GM12878 (cell line): ENCODE data around the gene CLIP1. TPM values are rescaled to one million over a fixed set of nuclear protein-coding genes. Genes with fewer than 3 reads are reported as not detected.

Source experiments
- ATAC-seq: fragments of 200-7000 bp; cut with Tn5 transposase; 3 replicates; pipeline ENCODE4 v1.9.1; 2020; ENCODE audit warnings: mild to moderate bottlenecking, moderate library complexity
- BruUV-seq: library from RNA; stranded (reverse); fragments of 400-500 nt; replicated peaks from 2 replicates; lab custom pipeline; 2021; lab: Mats Ljungman, UMichigan
- CTCF ChIA-PET: fragments of 300-600 bp; sonication (Branson Sonifier 250); formaldehyde crosslinking; extraction: SDS; loops from one replicate; lab custom pipeline; 2021; ENCODE audit warnings: inconsistent platforms; lab: Yijun Ruan, JAX
- POLR2A ChIA-PET: fragments of 350-600 bp; formaldehyde crosslinking; extraction: SDS; loops from one replicate; lab custom pipeline; 2021; ENCODE audit warnings: inconsistent platforms; lab: Charles Lee
- RAD21 ChIA-PET: fragments of 300-600 bp; sonication (Branson Sonifier 250); formaldehyde crosslinking; loops from one replicate; lab custom pipeline; 2023; ENCODE audit warnings: antibody characterized with exemption; ENCODE audit not compliant: unreplicated experiment; lab: Charles Lee
- SMC1A ChIA-PET: fragments of 300-600 bp; sonication (Branson Sonifier 250); formaldehyde crosslinking; loops from one replicate; lab custom pipeline; 2023; ENCODE audit not compliant: unreplicated experiment, uncharacterized antibody; lab: Charles Lee
- DNase-seq: peaks from one replicate; pipeline ENCODE4 v3.0.0-alpha.2; 2011; ENCODE audit warnings: low read depth, low spot score
- FAIRE-seq: peaks from 3 replicates; lab custom pipeline; 2011; peaks lifted over from hg19 to GRCh38; lab: Jason Lieb, UNC
- H2AFZ ChIP-seq: 2 replicates; pipeline ENCODE4 v1.6.0; 2011; ENCODE audit warnings: low read depth, low read length, control low read depth; ENCODE audit not compliant: control insufficient read depth
- H3K27ac ChIP-seq: 2 replicates; pipeline ENCODE4 v1.5.1; 2011; ENCODE audit warnings: control low read depth; ENCODE audit not compliant: control insufficient read depth, insufficient read depth
- H3K27me3 ChIP-seq, 2 experiments: replicated peaks in 1 of 2; 2 replicates each; pipeline versions ENCODE4 v1.6.0 to v1.6.1; 2011; ENCODE audit warnings: low read length in 1 of 2; ENCODE audit not compliant: control insufficient read depth in 2 of 2, insufficient read depth in 2 of 2
- H3K36me3 ChIP-seq, 2 experiments: 2 replicates each; pipeline ENCODE4 v1.5.1; 2011; ENCODE audit warnings: low read length in 1 of 2; ENCODE audit not compliant: control insufficient read depth in 2 of 2, insufficient read depth in 2 of 2
- H3K4me1 ChIP-seq: 2 replicates; pipeline ENCODE4 v1.6.1; 2011; ENCODE audit warnings: mild to moderate bottlenecking, low read length, moderate library complexity, mixed read lengths; ENCODE audit not compliant: control insufficient read depth, insufficient read depth
- H3K4me2 ChIP-seq: 2 replicates; pipeline ENCODE4 v1.6.0; 2011; ENCODE audit warnings: control low read depth; ENCODE audit not compliant: control insufficient read depth, insufficient read depth
- H3K4me3 ChIP-seq: fragments of 200-600 bp; sonication (generic); 2 replicates; pipeline ENCODE4 v1.5.1; 2016
- H3K79me2 ChIP-seq: 2 replicates; pipeline ENCODE4 v1.6.0; 2011; ENCODE audit warnings: low read length; ENCODE audit not compliant: control insufficient read depth, insufficient read depth
- H3K9ac ChIP-seq: 2 replicates; pipeline ENCODE4 v1.8.0; 2011; ENCODE audit warnings: low read length, control low read depth, mixed read lengths; ENCODE audit not compliant: control insufficient read depth, insufficient read depth
- H3K9me3 ChIP-seq: replicated peaks from 3 replicates; pipeline ENCODE4 v1.5.1; 2011; ENCODE audit warnings: mild to moderate bottlenecking, low read length; ENCODE audit not compliant: control insufficient read depth, insufficient read depth
- H4K20me1 ChIP-seq: 2 replicates; pipeline ENCODE4 v1.6.0; 2011; ENCODE audit not compliant: control insufficient read depth, insufficient read depth
- EED ChIP-seq: sonication (generic); IDR thresholded peaks from 2 replicates; pipeline ENCODE4 v1.6.1; 2016; ENCODE audit warnings: antibody characterized with exemption, low read depth
- IKZF2 ChIP-seq, 2 experiments: fragments of 450-650 bp; IDR thresholded peaks; 2 replicates each; pipeline ENCODE4 v1.6.1; 2017; ENCODE audit warnings: mild to moderate bottlenecking in 2 of 2, moderate library complexity in 2 of 2
- POLR2AphosphoS2 ChIP-seq: IDR thresholded peaks from 2 replicates; pipeline ENCODE4 v1.6.1; 2011; ENCODE audit warnings: low read depth, mild to moderate bottlenecking, low read length, improper control_type of control experiment, moderate library complexity
- SPI1 ChIP-seq: IDR thresholded peaks from 2 replicates; pipeline ENCODE4 v1.6.1; 2011; ENCODE audit warnings: low read depth, mild to moderate bottlenecking, low read length, moderate library complexity, borderline replicate concordance; ENCODE audit not compliant: insufficient read depth
- WGBS: methylation state at CpG from one replicate; pipeline ENCODE4 v1.1.6; 2016; ENCODE audit warnings: low lambda C conversion rate; ENCODE audit not compliant: insufficient replicate concordance, insufficient coverage; ENCODE audit errors: missing lambda C conversion rate; 5-methylcytosine and 5-hydroxymethylcytosine counted together
- in situ Hi-C: fragments of 300-500 bp; cut with MboI; formaldehyde crosslinking; loops from 9 replicates; pipeline ENCODE4 v1.14.3; 2018; ENCODE audit warnings: mixed read lengths
- intact Hi-C: fragments of 100-400 bp; cut with micrococcal nuclease; formaldehyde crosslinking; loops from one replicate; pipeline ENCODE4 v1.14.2; 2022; ENCODE audit not compliant: unreplicated experiment
- polyA plus RNA-seq, 11 experiments: library from polyadenylated mRNA; depleted of rRNA in 4 of 11; unstranded in 6 of 11; stranded (reverse) in 5 of 11; fragments of >200 nt; fragmentation: Nextera tagmentation in 4 of 11; fragmentation: Illumina TruSeq in 1 of 11; extraction: Ambion mirVana in 4 of 11; extraction: Trizol in 1 of 11; gene quantifications; 1 replicate in 1 of 11; 2 replicates in 10 of 11; pipeline versions ENCODE4 v1.2.1 to v1.2.3, GENCODE V29; 2011 to 2016; ENCODE audit warnings: inconsistent platforms in 2 of 11, missing spikeins in 2 of 11, low read depth in 1 of 11
- total RNA-seq, 4 experiments: library from RNA; depleted of rRNA in 3 of 4; stranded (reverse); fragments of >200 nt in 3 of 4; fragmentation: Illumina TruSeq in 1 of 4; extraction: Trizol in 1 of 4; gene quantifications; 2 replicates each; pipeline versions ENCODE4 v1.2.1 to v1.2.3, GENCODE V29; 2013 to 2021
- TF ChIP-seq, protein P1 (sequence below), 3 experiments: IDR thresholded peaks in 2 of 3; conservative IDR thresholded peaks in 1 of 3; 2 replicates each; pipeline ENCODE4 v1.5.1; 2011; ENCODE audit warnings: low read depth in 3 of 3, low read length in 3 of 3, mild to moderate bottlenecking in 3 of 3, control low read depth in 2 of 3, moderate library complexity in 2 of 3, inconsistent platforms in 1 of 3, mixed read lengths in 1 of 3; ENCODE audit not compliant: control insufficient read depth in 2 of 3, insufficient read depth in 1 of 3; ENCODE audit errors: extremely low read depth in 1 of 3

The CLIP1 gene
- total and polyA plus RNA-seq, 10 of the 15 experiments (the other 5 are each of a cell fraction or from before 2014, with no cell fraction given), result 6.0 to 45.4 (median 25.2) TPM

DNA sequence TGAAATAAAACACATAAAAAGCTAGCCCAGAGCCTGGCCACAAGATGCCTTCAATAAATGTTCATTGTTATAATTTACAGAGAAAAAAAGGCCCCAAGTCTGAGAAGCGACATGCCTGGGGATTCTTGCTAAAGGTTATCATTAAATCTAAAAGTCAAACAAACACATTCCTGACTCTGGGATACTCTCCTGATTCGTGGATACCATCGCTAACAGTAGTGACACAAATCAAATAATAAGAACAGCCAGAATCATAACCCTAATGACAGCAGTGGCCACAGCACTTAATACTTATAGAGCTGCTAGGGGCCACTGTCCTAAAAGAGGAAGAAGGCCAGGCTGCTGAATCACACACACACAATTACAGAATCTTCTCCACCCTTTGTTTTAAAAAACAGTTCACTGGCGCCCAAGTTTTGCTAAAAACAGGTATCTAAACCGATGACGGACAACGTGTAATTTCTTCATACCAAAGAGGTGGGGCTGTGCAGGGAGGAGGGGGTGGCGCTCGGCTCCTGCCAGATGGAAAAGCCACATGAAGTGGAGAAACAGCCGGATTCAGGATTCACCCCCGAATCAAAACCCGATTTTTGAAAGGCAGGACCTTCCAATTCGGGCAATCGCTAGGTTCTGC, 1.2 kb downstream of the CLIP1 start:
- ChIA-PET CTCF (interaction anchor here (2.0 to 8.3 kb wide), 4 partner anchors 9 to 51 kb away, joined by 5 to 100 read pairs (median 16); no protein-coding TSS in a partner anchor), RAD21 (interaction anchor here (0.6 to 2.9 kb wide), 7 partner anchors 9 to 511 kb away, joined by 3 to 25 read pairs (median 6); partner anchors contain the start of gene ZCCHC8), POLR2A (interaction anchor here (0.6 to 1.4 kb wide), 3 partner anchors 78 to 109 kb away, joined by 3 to 4 read pairs (median 4); partner anchors contain the start of genes KNTC1 and RSRC2), SMC1A (interaction anchor here (0.7 to 9.4 kb wide), 5 partner anchors 18 to 73 kb away, joined by 3 to 48 read pairs (median 10); no protein-coding TSS in a partner anchor)
- Histone ChIP-seq H2AFZ (peak overlapping the region; percentile 85), H3K4me3 (peak overlapping the region; percentile 86), H3K27ac (peak overlapping the region; percentile 88), H3K36me3 (no peaks in the 10 kb centered on the region), H3K9me3 (no peaks in the 10 kb centered on the region), H3K4me2 (peak overlapping the region; percentile 81), H3K9ac (peak overlapping the region; percentile 95), H3K27me3 (no peaks in the 10 kb centered on the region), H3K4me1 (peaks cover 33% of the 10 kb centered on the region), H4K20me1 (no peaks in the 10 kb centered on the region), H3K79me2 (peaks cover 43% of the 10 kb centered on the region)
- in situ Hi-C loops, result no loop called here
- no peak for FAIRE-seq
- no TSS peak for BruUV-seq
- intact Hi-C loops, result no loop called here
- TF ChIP-seq POLR2AphosphoS2, result no peak
- TF ChIP-seq EED, result 0 out of 2 replicates have a peak, but pooled peaks have one; percentile 11
- TF ChIP-seq SPI1, result peak; percentile 34; the same call in 1 of the 2 replicates
- TF ChIP-seq, protein P1, sequence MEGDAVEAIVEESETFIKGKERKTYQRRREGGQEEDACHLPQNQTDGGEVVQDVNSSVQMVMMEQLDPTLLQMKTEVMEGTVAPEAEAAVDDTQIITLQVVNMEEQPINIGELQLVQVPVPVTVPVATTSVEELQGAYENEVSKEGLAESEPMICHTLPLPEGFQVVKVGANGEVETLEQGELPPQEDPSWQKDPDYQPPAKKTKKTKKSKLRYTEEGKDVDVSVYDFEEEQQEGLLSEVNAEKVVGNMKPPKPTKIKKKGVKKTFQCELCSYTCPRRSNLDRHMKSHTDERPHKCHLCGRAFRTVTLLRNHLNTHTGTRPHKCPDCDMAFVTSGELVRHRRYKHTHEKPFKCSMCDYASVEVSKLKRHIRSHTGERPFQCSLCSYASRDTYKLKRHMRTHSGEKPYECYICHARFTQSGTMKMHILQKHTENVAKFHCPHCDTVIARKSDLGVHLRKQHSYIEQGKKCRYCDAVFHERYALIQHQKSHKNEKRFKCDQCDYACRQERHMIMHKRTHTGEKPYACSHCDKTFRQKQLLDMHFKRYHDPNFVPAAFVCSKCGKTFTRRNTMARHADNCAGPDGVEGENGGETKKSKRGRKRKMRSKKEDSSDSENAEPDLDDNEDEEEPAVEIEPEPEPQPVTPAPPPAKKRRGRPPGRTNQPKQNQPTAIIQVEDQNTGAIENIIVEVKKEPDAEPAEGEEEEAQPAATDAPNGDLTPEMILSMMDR (IDR thresholded peaks at IDR 0.05 in 2 of 3, conservative IDR thresholded peaks at IDR 0.05 in 1 of 3; ENCODE audit: control insufficient read depth in 2 of 3, extremely low read depth in 1 of 3, insufficient read depth in 1 of 3, low read depth in 3 of 3, low read length in 3 of 3), result 0 out of 6 replicates have a peak, but pooled peaks of 1 of the 3 experiments have one; percentile 0
- 0 out of 4 replicates have a peak, but pooled peaks of 1 of the 2 experiments have one; percentile 9 for TF ChIP-seq IKZF2 (IDR thresholded peaks at IDR 0.05)
- 2% methylated on average over 14 of the region's 14 CpGs for WGBS
- ATAC-seq, result peak; percentile 61
- DNase-seq, result no peak
